Stimulated activated CD8-positive, alpha-beta memory T cell treated with anti-CD3 and anti-CD28 coated beads, Interleukin-7, amount 100 ng/mL, for 4 hours (primary cell): Measurements from ENCODE around the gene MUSK.

Source experiments
- DNase-seq, 2 donors: peaks; one replicate each; pipeline ENCODE4 v3.0.0-alpha.2; 2020; ENCODE audit warnings: low read depth in 2 of 2

Gene MUSK

DNA sequence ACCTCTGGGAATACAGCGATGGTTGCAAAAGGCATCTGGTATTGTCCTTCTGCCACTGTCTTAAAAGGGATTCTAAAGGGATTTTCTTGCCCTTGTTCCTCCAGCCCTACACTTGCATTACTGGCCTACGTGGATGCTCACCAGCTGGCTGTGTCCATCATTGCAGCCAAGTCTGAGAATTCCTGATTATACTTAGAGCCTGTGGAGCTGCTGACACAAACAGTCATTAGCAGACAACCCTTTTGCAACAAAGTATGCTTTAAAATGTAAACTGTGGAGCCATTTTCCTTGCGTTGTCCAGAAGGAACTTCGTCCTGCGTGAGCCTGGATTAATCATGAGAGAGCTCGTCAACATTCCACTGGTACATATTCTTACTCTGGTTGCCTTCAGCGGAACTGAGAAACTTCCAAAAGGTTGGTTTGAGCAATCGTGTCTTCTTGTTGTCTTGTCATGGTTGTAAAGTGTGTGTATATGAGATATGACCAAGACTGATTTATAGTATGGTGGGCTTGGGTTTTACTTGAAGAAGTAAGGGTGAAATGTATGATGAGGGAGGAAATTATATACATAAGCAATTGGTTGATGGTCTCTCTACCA, at the start of gene MUSK:
Gene MUSK, plus strand, starts transcription at position 222 of the 598 bp plus-strand sequence. Its CDS starts 114 bp downstream, at position 336.
- DNase-seq, result no peak

GRCh38 chr9:110619831-110620230, 48.8 kb upstream of the MUSK start:
- DNase-seq, result no peak

- DNase-seq, result no peak
These were observed 47.9 kb upstream of the MUSK start for GRCh38 chr9:110620726-110621125.

- DNase-seq, result no peak
These were observed 46.2 kb upstream of the MUSK start for GRCh38 chr9:110622368-110622767.

GRCh38 chr9:110623462-110624025, 45.0 kb upstream of the MUSK start:
- DNase-seq, result no peak

- no peak for DNase-seq
These were observed 42.3 kb upstream of the MUSK start for GRCh38 chr9:110626101-110626829.

DNA sequence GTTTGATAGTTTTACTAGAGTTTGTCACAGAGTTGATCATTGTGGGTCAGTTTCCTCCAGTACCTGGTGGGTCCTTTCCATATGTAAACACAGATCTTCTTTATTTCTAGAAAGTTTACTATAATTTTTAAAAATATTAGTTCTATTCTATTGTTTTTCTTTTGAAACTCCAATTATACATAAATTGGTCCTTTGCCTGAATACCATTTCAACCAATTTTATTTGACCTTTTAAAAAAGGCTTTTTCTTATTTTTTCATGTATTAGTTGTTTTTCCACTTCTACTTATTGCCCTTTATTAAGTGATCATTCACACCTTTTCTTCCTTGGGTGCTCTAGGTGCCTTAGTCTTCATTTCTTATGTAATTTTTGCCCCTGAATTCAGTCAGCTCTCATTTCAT, 33.0 kb upstream of the MUSK start:
- DNase-seq, result no peak

DNA sequence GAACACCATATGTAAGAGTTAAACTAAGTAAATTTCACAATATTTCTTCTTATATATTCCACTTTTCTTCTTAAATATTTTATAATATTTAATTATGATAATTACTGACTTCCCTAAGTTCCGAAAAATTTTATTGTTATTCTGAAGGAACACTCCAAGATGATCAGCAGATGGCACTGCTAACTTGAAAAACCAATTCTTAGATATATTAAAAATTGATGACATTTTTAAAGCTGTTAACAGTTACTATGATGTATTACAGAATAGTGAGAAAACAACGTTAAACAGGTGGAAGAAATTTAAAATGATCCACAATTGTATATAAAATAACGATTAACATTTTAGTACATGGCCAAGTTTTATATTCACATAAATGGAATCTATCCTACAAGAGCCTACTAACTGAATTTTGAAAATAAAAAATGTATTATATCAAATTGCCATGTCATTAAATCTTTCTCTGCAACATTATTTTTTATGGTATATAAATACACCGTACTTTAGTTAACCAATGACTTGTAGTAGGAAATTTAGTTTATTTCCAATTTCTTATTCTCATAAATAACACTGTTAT, 30.1 kb upstream of the MUSK start:
- no peak for DNase-seq

GRCh38 chr9:110640736-110641135, 27.9 kb upstream of the MUSK start:
- DNase-seq, result no peak

- DNase-seq, result no peak
These were observed 27.3 kb upstream of the MUSK start for GRCh38 chr9:110641293-110641692.

GRCh38 chr9:110648696-110649095, 19.9 kb upstream of the MUSK start:
- no peak for DNase-seq

DNA sequence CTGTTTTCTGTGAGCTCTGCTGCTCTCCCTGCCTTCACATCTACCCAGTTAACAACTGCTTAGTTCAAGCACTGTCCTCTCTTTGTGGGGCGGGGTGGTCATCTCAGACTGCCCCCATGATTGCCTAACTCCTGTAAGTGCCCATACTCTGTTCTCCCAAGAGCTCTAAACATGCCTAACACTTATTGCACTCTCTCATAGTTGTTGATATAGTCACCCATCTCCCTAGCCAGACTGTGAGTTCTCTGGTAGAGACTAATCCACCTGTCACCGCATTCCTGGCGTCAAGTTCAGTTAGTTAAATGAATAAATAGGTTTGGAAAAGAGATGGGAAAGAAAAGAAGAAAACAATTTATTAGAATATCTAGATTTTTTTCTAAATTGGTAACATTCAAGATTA, 18.3 kb upstream of the MUSK start:
- no peak for DNase-seq

- no peak for DNase-seq
These were observed 17.6 kb upstream of the MUSK start for GRCh38 chr9:110650991-110651411.

DNA sequence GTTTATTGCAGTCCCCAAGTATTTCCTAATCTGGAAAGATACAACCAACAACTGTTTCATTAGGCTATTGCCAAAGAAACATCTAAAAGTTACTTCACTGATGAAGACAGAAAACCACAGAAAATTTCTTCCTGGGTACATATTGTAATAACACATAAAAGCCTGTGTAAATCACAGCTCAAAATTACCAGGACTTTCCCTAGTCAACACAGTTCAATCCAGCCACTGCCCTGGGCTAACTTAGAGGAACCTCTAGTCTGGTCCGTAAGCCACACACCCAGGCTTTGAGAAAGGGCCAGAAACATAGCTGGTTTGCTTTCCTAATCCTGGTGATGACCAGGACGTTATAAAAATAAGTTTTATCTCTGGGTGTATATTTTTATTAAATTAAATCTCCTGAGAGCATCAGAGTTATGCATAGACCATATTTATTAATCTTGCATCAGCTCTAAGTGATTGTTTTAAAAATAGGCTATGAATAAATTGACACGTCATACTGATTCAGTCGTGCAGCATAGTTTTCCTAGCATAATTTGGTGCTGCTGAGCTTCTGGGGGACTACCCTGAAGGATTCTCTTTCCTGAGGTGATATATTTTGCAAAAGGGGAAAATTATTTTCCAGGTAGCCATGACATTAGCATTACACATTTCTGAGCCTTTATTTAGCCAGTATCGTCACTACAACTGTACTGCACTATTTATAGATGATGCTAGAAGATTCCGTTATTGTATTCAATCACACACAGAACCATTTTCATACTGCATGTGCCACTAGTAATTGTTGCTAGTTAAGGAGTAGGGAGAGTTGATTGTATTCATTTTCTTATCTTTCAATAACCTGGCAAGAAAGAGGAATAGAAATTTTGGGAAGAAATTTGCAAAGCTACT, 12.6 kb upstream of the MUSK start:
- DNase-seq, result no peak

- DNase-seq, result no peak
These were observed 8.6 kb upstream of the MUSK start for GRCh38 chr9:110659891-110660541.

- no peak for DNase-seq
These were observed 842 bp downstream of the MUSK start for GRCh38 chr9:110669433-110669832.

DNA sequence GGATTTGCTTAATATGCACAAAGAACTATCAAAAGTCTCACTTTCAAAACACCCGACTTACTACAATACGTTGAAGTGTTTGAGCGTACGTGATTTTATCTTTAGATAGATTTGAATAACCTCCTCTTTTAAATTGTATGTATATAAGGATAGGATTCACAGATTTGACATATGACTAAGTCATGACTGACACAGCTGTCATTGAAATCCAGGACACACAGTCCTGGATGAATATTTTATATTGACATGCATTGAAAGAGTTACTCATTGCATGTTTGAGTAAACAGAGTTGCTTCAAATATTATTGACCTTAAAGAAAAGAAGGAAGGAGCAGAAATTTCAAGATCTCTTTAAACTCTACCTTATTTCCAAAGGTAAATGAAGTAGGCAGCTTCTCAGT, 3.3 kb downstream of the MUSK start:
- no peak for DNase-seq

- DNase-seq, result no peak
These were observed 4.4 kb downstream of the MUSK start for GRCh38 chr9:110672873-110673510.

GRCh38 chr9:110687497-110687896, 18.9 kb downstream of the MUSK start:
- no peak for DNase-seq

GRCh38 chr9:110688329-110688728, 19.7 kb downstream of the MUSK start:
- DNase-seq, result no peak

DNA sequence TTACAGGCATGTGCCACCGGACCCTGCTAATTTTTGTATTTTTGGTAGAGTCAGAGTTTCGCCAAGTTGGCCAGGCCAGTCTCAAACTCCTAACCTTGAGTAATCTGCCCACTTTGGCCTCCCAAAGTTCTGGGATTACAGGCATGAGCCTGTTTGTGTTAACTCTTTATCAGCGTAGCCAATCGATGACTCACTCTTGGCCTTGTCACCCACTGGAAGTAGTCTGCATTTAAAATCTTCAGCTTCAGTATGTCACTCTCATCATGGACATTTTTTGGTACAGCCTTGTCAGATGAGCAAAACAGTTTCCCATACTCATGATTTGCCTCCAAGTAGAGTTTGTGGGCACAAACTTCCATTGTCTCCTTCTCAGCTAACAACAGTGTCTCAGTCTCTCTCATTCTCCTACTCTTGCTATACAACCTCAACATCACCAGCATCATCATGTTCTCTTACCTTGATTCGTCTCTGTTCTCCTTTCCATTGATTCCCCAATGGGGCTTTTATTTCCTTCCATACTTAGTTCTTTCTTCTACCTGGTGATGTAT, 22.5 kb downstream of the MUSK start:
- no peak for DNase-seq
